DOHH2 (cell line): Measurements from ENCODE around the gene RAB4A.

ENCODE experiments used
- H3F3A ChIP-seq: fragments of 200-600 bp; sonication (generic), shearing (Covaris generic); 2 replicates; pipeline ENCODE4 v1.6.0; 2016; ENCODE audit warnings: antibody characterized with exemption, mild to moderate bottlenecking; ENCODE audit not compliant: control insufficient read depth, insufficient read depth
- H3K27ac ChIP-seq: fragments of 200-600 bp; sonication (generic); 2 replicates; pipeline ENCODE4 v1.5.1; 2014; ENCODE audit warnings: low read depth, mild to moderate bottlenecking, low read length, moderate library complexity
- H3K27me3 ChIP-seq: fragments of 200-600 bp; sonication (generic); 2 replicates; pipeline ENCODE4 v1.6.1; 2014; ENCODE audit warnings: mild to moderate bottlenecking, low read length, mixed read lengths; ENCODE audit not compliant: control insufficient read depth
- H3K36me3 ChIP-seq: fragments of 200-600 bp; sonication (generic); 2 replicates; pipeline ENCODE4 v1.6.1; 2014; ENCODE audit warnings: mild to moderate bottlenecking, low read length, moderate library complexity, mixed read lengths; ENCODE audit not compliant: control insufficient read depth
- H3K4me1 ChIP-seq: fragments of 200-600 bp; sonication (generic); 2 replicates; pipeline ENCODE4 v1.6.1; 2014; ENCODE audit warnings: mild to moderate bottlenecking, low read length, mixed read lengths; ENCODE audit not compliant: control insufficient read depth
- H3K4me2 ChIP-seq: fragments of 200-600 bp; sonication (generic); 2 replicates; pipeline ENCODE4 v1.6.0; 2014; ENCODE audit warnings: mild to moderate bottlenecking, low read length, moderate library complexity
- H3K4me3 ChIP-seq: fragments of 200-600 bp; sonication (generic); 2 replicates; pipeline ENCODE4 v1.5.1; 2014; ENCODE audit warnings: mild to moderate bottlenecking, low read length, mixed read lengths
- H3K79me2 ChIP-seq: fragments of 200-600 bp; sonication (generic); 2 replicates; pipeline ENCODE4 v1.6.1; 2014; ENCODE audit warnings: mild to moderate bottlenecking, low read length, mixed read lengths; ENCODE audit not compliant: control insufficient read depth
- H3K9me2 ChIP-seq: fragments of 200-600 bp; sonication (generic); replicated peaks from 2 replicates; pipeline ENCODE4 v1.6.1; 2014; ENCODE audit warnings: mild to moderate bottlenecking, low read length, mixed read lengths; ENCODE audit not compliant: control insufficient read depth
- H3K9me3 ChIP-seq: fragments of 200-600 bp; sonication (generic); 2 replicates; pipeline ENCODE4 v1.6.1; 2014; ENCODE audit warnings: antibody characterized with exemption, low read length, mixed read lengths; ENCODE audit not compliant: control insufficient read depth, insufficient read depth
- H4K20me1 ChIP-seq: fragments of 200-600 bp; sonication (generic); 2 replicates; pipeline ENCODE4 v1.6.0; 2014; ENCODE audit warnings: low read depth, mild to moderate bottlenecking, antibody characterized with exemption, low read length, moderate library complexity; ENCODE audit not compliant: control insufficient read depth, insufficient read depth
- EZH2phosphoT487 ChIP-seq: fragments of 200-600 bp; sonication (generic); IDR thresholded peaks from 2 replicates; pipeline ENCODE4 v1.6.1; 2017; ENCODE audit warnings: borderline replicate concordance, mild to moderate bottlenecking, antibody characterized with exemption, low read length, moderate library complexity, mixed read lengths
- TF ChIP-seq, protein P1 (sequence below): fragments of 200-600 bp; sonication (generic); IDR thresholded peaks from one replicate; pipeline ENCODE4 v1.5.1; 2014; ENCODE audit warnings: antibody characterized with exemption, mild to moderate bottlenecking, low read depth, low read length; ENCODE audit not compliant: poor library complexity, severe bottlenecking

The RAB4A gene

GRCh38 chr1:229266274-229266673 lies 4.6 kb upstream of the RAB4A start:
- Histone ChIP-seq H3K27me3 (no peaks in the 10 kb centered on the region), H3K9me3 (peaks cover 2% of the 10 kb centered on the region; the same call in 1 of the 2 replicates), H3F3A (peaks cover 11% of the 10 kb centered on the region), H3K27ac (no peak overlapping the region), H3K4me3 (no peak overlapping the region), H3K4me2 (no peak overlapping the region), H3K9me2 (no peaks in the 10 kb centered on the region), H3K4me1 (peaks cover 7% of the 10 kb centered on the region), H3K79me2 (no peaks in the 10 kb centered on the region), H3K36me3 (no peaks in the 10 kb centered on the region), H4K20me1 (no peaks in the 10 kb centered on the region)
- TF ChIP-seq, protein P1, sequence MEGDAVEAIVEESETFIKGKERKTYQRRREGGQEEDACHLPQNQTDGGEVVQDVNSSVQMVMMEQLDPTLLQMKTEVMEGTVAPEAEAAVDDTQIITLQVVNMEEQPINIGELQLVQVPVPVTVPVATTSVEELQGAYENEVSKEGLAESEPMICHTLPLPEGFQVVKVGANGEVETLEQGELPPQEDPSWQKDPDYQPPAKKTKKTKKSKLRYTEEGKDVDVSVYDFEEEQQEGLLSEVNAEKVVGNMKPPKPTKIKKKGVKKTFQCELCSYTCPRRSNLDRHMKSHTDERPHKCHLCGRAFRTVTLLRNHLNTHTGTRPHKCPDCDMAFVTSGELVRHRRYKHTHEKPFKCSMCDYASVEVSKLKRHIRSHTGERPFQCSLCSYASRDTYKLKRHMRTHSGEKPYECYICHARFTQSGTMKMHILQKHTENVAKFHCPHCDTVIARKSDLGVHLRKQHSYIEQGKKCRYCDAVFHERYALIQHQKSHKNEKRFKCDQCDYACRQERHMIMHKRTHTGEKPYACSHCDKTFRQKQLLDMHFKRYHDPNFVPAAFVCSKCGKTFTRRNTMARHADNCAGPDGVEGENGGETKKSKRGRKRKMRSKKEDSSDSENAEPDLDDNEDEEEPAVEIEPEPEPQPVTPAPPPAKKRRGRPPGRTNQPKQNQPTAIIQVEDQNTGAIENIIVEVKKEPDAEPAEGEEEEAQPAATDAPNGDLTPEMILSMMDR, result no peak

DNA sequence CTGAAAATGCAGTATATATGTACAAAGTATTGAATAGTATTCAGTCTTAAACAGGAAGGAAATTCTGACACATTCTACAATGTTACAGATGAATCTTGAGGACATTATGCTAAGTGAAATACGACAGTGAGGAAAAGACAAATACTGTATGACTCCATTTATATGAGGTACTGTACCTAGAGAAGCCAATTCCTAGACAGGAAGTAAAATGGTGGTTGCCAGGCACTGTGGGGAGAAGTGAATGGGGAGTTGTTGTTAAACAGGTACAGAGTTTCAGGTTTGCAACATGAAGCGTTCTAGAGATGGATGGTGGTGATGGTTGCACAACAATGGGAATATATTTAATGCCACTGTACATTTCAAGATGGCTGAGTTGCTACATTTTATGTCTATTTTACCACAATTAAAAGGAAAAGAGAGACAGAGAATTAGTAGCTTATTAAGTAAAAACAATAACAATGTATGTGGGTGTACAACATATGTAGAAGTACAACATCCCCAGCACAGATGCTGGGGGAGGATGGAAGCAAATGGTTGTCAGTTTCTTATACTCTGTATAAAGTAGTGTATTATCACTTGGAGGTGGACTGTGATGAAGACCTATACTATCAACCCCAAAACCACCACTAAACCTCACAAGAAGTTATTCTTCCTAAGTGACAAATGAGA lies 3.9 kb upstream of the RAB4A start:
- Histone ChIP-seq H3K27ac (no peak overlapping the region), H3K4me2 (no peak overlapping the region), H3F3A (peaks cover 11% of the 10 kb centered on the region), H3K27me3 (no peaks in the 10 kb centered on the region), H4K20me1 (peaks cover 4% of the 10 kb centered on the region; the same call in 1 of the 2 replicates), H3K9me2 (no peaks in the 10 kb centered on the region), H3K4me1 (peaks cover 9% of the 10 kb centered on the region), H3K79me2 (peaks cover 6% of the 10 kb centered on the region), H3K4me3 (no peak overlapping the region), H3K36me3 (no peaks in the 10 kb centered on the region), H3K9me3 (peaks cover 2% of the 10 kb centered on the region; the same call in 1 of the 2 replicates)
- TF ChIP-seq, protein P1, result no peak
- no peak for TF ChIP-seq EZH2phosphoT487

DNA sequence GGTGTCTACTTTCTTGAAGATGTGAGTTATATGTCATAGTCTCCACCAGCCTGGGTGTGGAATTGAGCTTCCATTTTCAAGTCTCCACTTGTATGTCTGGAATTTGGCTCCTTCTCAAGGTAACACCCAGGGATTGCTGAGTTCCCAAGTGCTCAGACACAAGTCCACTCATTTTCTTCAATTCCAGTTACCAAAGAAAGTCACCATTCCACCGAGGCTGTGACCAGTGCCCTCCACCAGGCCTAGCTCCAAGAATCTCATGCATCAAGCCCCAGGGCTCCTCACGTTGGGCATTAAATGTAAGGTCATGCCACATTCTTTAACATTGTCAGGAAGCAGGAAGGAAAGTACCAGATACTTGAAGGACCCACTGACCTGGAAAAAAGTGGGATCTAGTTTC lies 2.4 kb upstream of the RAB4A start:
- Histone ChIP-seq H3K4me3 (no peak overlapping the region), H3K27ac (no peak overlapping the region), H3F3A (peaks cover 11% of the 10 kb centered on the region), H4K20me1 (peaks cover 18% of the 10 kb centered on the region), H3K79me2 (peaks cover 21% of the 10 kb centered on the region), H3K9me3 (peaks cover 2% of the 10 kb centered on the region; the same call in 1 of the 2 replicates), H3K27me3 (no peaks in the 10 kb centered on the region), H3K9me2 (no peaks in the 10 kb centered on the region), H3K36me3 (peaks cover 3% of the 10 kb centered on the region; the same call in 1 of the 2 replicates), H3K4me1 (peaks cover 24% of the 10 kb centered on the region), H3K4me2 (no peak overlapping the region)
- TF ChIP-seq EZH2phosphoT487, result no peak
- TF ChIP-seq, protein P1, result no peak
